HG03039 (cell line): ENCODE results near the gene DNAJC25.
"Not testable (repeated sequence)": the region's sequence is repeated elsewhere in the genome, so short reads cannot be mapped to it uniquely, and the experiment has no call there.

Experiments
- ATAC-seq: cut with Tn5 transposase; IDR thresholded peaks from one replicate; pipeline ENCODE4 v1.9.1; 2021; ENCODE audit warnings: mild to moderate bottlenecking, moderate library complexity; ENCODE audit not compliant: unreplicated experiment

The DNAJC25 gene

DNA sequence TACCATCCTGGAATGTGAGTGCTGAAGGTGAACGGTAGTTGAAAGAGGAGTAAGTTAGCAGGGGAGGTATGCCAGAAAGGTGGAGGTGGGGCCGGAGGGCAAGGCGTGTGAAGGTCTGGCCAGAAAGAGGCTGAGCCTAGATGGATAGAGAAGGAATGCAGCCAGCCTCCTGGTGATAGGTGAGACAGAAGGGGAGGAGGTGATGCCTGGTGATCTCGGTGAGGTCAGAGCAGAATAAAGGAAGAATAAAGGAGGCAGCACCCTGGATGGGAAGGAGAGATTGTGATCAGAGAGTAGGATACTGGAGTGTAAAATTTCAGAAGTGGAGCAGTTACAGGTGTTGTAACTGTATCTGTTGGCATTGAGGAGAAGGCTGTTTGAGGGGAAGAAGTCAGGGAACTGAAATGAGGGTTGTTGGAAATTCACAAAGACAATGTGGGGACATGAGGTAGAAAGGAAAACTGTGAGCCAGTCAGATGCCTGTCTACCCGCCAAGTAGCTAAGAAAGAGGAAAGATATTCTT is 32.2 kb downstream of the DNAJC25 start:
- ATAC-seq = no peak

DNA sequence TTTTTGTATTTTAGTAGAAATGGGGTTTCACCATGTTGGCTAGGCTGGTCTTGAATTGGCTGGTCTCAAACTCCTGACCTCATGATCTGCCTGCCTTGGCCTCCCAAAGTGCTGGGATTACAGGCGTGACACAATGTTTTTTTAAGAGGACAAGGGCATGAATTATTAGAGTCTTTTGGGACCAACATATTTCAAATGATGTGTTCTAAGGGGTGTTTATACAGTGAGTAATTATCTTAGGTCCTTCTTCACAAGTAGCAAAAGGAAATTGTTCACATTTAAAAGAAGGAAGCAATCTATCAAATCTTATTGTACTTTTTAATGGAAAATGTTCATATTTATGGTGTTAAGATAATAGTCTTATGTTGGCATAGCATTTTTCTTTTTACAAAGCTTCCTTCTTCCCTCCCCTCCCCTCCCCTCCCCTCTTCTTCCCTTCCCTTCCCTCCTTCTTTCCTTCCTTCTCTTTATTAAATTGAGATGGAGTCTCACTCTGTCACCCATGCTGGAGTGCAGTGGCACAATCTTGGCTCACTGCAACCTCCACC is 37.0 kb downstream of the DNAJC25 start:
- no peak for ATAC-seq

DNA sequence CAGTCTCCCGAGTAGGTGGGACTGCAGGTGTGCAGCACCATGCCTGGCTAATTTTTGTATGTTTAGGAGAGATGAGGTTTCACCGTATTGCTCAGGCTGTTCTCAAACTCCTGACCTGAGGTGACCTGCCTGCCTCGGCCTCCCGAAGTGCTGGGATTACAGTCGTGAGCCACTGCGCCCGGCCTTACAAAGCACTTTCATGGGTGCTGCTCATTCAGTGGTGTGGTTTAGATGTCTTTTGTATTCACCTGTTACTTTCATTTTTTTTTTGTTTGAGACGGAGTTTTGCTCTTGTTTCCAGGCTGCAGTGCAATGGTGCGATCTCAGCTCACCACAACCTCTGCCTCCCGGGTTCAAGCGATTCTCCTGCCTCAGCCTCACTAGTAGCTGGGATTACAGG is 37.5 kb downstream of the DNAJC25 start:
- not testable (repeated sequence) for ATAC-seq

DNA sequence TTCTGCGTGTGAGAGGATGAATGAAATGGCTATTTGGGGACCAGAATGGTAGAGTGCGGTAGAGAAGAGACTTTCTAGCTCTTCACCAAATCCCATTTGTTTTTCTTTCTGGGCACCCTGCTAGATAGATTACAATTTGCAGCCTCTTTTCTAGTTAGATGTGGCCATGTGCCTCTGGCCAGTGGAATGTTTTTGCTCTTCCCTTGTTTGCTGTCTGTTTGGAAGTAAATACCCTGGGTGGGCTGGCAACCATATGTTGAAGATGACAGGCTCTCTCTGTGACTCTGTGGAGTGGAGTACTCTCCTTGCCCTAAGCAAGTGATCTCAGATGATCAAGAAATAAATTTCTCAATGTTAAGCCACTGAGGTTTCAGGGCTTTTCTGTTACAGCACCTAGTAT is 43.2 kb downstream of the DNAJC25 start:
- no peak for ATAC-seq

DNA sequence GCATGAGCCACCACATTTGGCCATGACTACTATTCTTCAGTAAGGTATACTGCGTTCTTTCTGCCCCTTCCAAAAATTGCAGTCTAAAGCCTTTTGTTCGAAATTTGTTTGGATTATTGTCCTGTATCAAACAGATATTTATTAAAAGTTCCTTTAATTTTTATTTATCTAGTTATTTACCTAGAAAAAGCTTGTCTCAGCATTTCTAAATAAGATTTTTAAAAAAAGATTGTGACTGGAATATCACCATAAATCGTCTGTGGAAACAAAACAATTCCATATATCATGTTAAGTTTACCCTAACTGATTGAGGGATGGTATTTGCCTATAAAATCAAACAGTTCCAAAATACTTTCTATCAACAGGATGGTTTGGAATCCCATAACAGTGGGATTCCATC is 45.0 kb downstream of the DNAJC25 start:
- no peak for ATAC-seq

DNA sequence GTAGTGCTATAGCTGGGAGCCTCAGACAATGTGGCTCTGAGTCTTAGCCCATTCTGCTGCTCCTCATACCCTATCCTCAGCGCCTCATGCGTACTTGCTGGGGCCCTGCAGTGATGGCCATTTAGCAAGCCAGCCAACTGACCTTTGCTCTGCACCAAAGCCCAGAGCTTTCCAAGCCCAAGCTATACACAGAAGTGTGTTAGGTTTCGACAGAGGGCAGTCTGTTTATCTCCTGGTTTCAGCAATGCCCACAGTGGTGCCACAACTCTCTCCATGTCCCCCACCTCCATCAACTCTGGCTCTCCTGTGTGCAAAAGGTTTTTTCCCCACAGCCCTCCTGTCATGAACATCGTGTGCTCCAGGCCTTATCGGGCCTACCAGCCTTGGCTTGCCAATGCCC is 47.2 kb downstream of the DNAJC25 start:
- no peak for ATAC-seq

DNA sequence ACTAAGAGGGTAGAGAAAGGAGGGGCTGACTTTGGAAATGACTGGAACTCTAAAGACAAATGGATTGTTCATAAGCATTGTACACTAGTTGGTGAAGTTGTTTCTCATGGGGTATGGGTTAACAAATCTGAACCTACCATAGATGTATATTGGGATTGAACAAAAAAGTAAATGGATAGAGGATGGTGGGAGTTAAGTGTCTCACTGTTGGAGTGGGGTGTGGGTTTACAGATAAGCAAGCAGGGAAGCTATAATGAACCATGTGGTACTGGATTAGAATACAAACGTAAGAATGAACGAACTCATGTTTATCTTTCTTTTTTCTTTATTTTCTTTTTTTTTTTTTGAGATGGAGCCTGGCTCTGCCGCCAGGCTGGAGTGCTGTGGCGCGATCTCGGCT is 48.1 kb downstream of the DNAJC25 start:
- no peak for ATAC-seq

DNA sequence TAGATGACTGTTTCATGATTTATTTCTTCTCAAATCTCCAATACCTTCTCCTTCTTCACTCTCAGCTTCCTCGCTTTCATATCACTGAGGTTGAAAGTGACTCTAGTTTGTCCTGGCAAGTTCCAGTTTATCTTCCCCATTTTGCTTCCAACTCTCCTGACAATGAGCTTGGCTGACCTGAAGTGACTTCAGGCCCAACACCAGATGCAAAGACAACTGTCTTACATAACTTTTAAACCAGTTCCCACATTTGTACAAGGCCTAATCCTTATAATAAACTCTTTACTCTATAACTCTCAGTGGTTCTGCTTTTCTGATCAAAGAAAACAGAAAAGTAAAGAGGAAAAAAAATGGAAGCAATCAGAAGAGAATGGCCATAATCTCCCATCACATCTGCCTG is 52.3 kb downstream of the DNAJC25 start:
- ATAC-seq = no peak

DNA sequence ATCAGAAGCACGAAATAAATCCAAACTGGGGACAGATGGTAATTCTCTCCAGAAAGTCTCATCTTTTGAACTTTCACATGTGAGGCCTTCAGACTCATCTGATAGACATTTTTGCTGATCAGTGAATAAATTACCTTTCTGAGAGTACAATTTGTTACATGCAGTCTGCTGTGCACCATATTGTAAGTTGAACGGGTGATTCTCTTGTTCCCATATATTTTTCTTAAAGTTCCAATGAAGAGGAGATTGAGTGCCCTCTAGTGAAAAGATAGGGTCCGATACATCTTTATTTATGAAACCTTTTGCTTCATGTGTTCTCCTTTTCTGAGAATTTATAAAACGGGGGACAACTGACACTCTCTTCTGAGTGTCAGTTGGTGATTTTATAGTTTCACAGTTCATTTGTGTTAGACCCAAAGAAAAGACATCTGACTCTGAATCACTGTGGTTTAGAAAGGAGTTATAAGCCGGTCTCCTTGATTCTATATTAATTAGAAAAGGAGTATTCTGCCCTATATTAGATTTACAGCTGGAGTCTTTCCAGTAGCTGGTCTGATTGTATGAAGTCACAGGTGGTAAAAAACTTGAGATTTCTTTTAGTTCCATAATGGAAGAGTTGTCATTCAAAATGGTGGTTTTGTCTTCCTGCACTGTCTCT is 60.7 kb downstream of the DNAJC25 start:
- ATAC-seq = no peak

DNA sequence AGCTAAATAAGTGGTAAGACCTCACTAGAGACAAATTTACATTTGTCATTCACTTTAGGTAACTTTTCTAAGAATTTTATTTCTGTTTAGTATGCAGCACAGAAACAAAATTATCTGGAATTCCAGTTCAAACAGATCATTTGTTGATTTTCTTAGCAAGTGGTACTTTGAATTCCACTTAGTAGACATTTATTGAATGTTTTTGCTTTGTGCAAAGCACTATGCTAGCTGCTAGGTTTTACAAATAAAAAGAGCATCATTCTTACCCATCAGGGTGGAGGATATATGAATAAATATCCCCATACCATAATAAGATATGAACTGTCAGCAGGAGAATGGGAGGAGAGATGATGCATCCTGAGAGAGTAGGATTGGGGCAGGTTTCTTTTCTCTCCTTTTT is 65.7 kb downstream of the DNAJC25 start:
- ATAC-seq = no peak

DNA sequence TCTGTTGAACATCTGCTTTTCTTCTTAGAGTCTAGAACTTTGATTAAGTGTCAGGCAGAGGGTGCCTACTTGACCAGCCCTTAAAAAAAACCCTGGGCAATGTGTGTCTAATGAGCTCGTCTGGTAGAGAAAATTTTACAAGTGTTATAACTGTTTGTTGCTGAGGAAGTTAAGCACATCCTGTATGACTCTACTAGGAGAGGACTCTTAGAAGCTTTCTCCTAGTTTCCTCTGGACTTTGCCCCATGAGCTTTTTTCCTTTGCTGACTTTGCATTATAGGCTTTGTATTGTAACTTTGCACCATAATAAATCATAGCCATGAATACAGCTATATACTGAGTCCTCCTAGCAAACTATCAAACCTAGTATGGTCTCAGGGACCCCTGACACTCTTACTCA is 69.6 kb downstream of the DNAJC25 start:
- no peak for ATAC-seq
